H1 (cell line): ENCODE measurements around the gene TMEM131L. TPM values are rescaled to one million over a fixed set of nuclear protein-coding genes. Genes with fewer than 3 reads are reported as not detected.

Source experiments
- CTCF ChIA-PET: fragments of 300-600 bp; sonication (Branson Sonifier 250); formaldehyde crosslinking; loops from one replicate; lab custom pipeline; 2021; ENCODE audit not compliant: partially characterized antibody; lab: Charles Lee
- POLR2A ChIA-PET: fragments of 300-600 bp; sonication (Branson Sonifier 250); formaldehyde crosslinking; loops from one replicate; lab custom pipeline; 2021; ENCODE audit warnings: inconsistent platforms; ENCODE audit not compliant: partially characterized antibody; lab: Charles Lee
- DNase-seq, 2 experiments: peaks; one replicate each; pipeline versions ENCODE4 v3.0.0 to v3.0.0-alpha.2; 2010 to 2022; ENCODE audit warnings: low spot score in 2 of 2, low read depth in 1 of 2, mixed read lengths in 1 of 2
- FAIRE-seq: peaks from 2 replicates; lab custom pipeline; 2011; peaks lifted over from hg19 to GRCh38; lab: Jason Lieb, UNC
- H2AFZ ChIP-seq: 2 replicates; pipeline ENCODE4 v1.8.1; 2012; ENCODE audit warnings: low read length, inconsistent platforms
- H2AK5ac ChIP-seq: 2 replicates; pipeline ENCODE4 v1.6.1; 2013; ENCODE audit warnings: low read depth, low read length
- H2BK120ac ChIP-seq: replicated peaks from 2 replicates; pipeline ENCODE3; 2013; ENCODE audit warnings: low read depth, low read length, inconsistent platforms
- H2BK12ac ChIP-seq: 2 replicates; pipeline ENCODE4 v1.6.1; 2013; ENCODE audit warnings: low read depth, low read length
- H2BK15ac ChIP-seq: 2 replicates; pipeline ENCODE4 v1.6.1; 2013; ENCODE audit warnings: low read length
- H2BK20ac ChIP-seq: 2 replicates; pipeline ENCODE4 v1.6.1; 2013; ENCODE audit warnings: low read length
- H2BK5ac ChIP-seq: 2 replicates; pipeline ENCODE4 v1.6.1; 2013; ENCODE audit warnings: low read depth, low read length
- H3K14ac ChIP-seq: 2 replicates; pipeline ENCODE4 v1.6.1; 2013; ENCODE audit warnings: inconsistent platforms; ENCODE audit not compliant: insufficient read length
- H3K18ac ChIP-seq: 2 replicates; pipeline ENCODE4 v1.6.1; 2013; ENCODE audit warnings: low read length; ENCODE audit errors: extremely low read depth
- H3K23ac ChIP-seq: 2 replicates; pipeline ENCODE4 v1.6.1; 2013; ENCODE audit warnings: inconsistent platforms; ENCODE audit not compliant: insufficient read length
- H3K23me2 ChIP-seq: 2 replicates; pipeline ENCODE4 v1.6.1; 2013; ENCODE audit warnings: low read depth, low read length
- H3K27ac ChIP-seq: 2 replicates; pipeline ENCODE4 v1.6.1; 2011; ENCODE audit warnings: low read depth, low read length, inconsistent platforms
- H3K27me3 ChIP-seq, 4 experiments: replicated peaks in 1 of 4; 1 replicate in 1 of 4; 2 replicates in 3 of 4; pipeline versions ENCODE4 v1.6.1 to v1.8.1; 2011 to 2013; ENCODE audit warnings: low read length in 3 of 4, mild to moderate bottlenecking in 3 of 4, inconsistent platforms in 2 of 4, mixed read lengths in 2 of 4, moderate library complexity in 1 of 4; ENCODE audit not compliant: control insufficient read depth in 3 of 4, insufficient read depth in 3 of 4; ENCODE audit errors: extremely low read depth in 1 of 4
- H3K36me3 ChIP-seq, 4 experiments: 2 replicates each; pipeline versions ENCODE4 v1.6.1 to v1.8.1; 2011 to 2013; ENCODE audit warnings: mild to moderate bottlenecking in 4 of 4, low read length in 3 of 4, moderate library complexity in 2 of 4, control low read depth in 1 of 4, inconsistent platforms in 1 of 4; ENCODE audit not compliant: insufficient read depth in 4 of 4, control insufficient read depth in 2 of 4
- H3K4ac ChIP-seq: replicated peaks from 2 replicates; pipeline ENCODE3; 2013; ENCODE audit warnings: low read length, low read depth, mixed read lengths, inconsistent platforms; ENCODE audit not compliant: insufficient read length
- H3K4me1 ChIP-seq, 4 experiments: replicated peaks in 1 of 4; 1 replicate in 1 of 4; 2 replicates in 3 of 4; pipeline versions ENCODE4 v1.6.1 to v1.8.1; 2011 to 2013; ENCODE audit warnings: low read length in 3 of 4, inconsistent platforms in 2 of 4, mixed read lengths in 1 of 4; ENCODE audit not compliant: insufficient read depth in 4 of 4, control insufficient read depth in 3 of 4
- H3K4me2 ChIP-seq, 2 experiments: 2 replicates each; pipeline versions ENCODE4 v1.6.1 to v1.8.1; 2011 to 2013; ENCODE audit warnings: low read depth in 2 of 2, low read length in 2 of 2, control low read depth in 1 of 2, inconsistent platforms in 1 of 2, mild to moderate bottlenecking in 1 of 2; ENCODE audit not compliant: insufficient read depth in 1 of 2
- H3K4me3 ChIP-seq, 4 experiments: fragments of 200-600, 300-600 bp in 1 of 4; sonication (generic), shearing (Covaris generic), sonication (Bioruptor Twin) in 1 of 4; 2 replicates each; pipeline versions ENCODE4 v1.5.1 to v1.8.1; 2011 to 2016; ENCODE audit warnings: low read length in 4 of 4, low read depth in 3 of 4, control low read depth in 2 of 4, inconsistent platforms in 2 of 4, mild to moderate bottlenecking in 2 of 4, mixed read lengths in 1 of 4, moderate library complexity in 1 of 4; ENCODE audit not compliant: insufficient read depth in 2 of 4; ENCODE audit errors: extremely low read depth in 1 of 4
- H3K56ac ChIP-seq: replicated peaks from 2 replicates; pipeline ENCODE3; 2013; ENCODE audit warnings: low read depth, mild to moderate bottlenecking, mixed read lengths, low read length, inconsistent platforms; ENCODE audit not compliant: insufficient read length
- H3K79me1 ChIP-seq: 2 replicates; pipeline ENCODE4 v1.6.1; 2013; ENCODE audit warnings: low read depth, low read length, control low read depth
- H3K79me2 ChIP-seq, 2 experiments: 2 replicates each; pipeline versions ENCODE4 v1.6.1 to v1.8.1; 2012 to 2013; ENCODE audit warnings: low read length in 2 of 2, mild to moderate bottlenecking in 2 of 2, inconsistent platforms in 1 of 2; ENCODE audit not compliant: insufficient read depth in 2 of 2, control insufficient read depth in 1 of 2
- H3K9ac ChIP-seq, 4 experiments: replicated peaks in 1 of 4; 1 replicate in 1 of 4; 2 replicates in 3 of 4; pipeline versions ENCODE4 v1.6.1 to v1.8.1; 2011 to 2013; ENCODE audit warnings: low read depth in 3 of 4, low read length in 3 of 4, control low read depth in 2 of 4, mild to moderate bottlenecking in 2 of 4, moderate library complexity in 2 of 4, inconsistent platforms in 1 of 4; ENCODE audit errors: extremely low read depth in 1 of 4
- H3K9me3 ChIP-seq, 2 experiments: 2 replicates each; pipeline versions ENCODE4 v1.6.1 to v1.8.1; 2012 to 2013; ENCODE audit warnings: mild to moderate bottlenecking in 2 of 2, moderate library complexity in 2 of 2, control low read depth in 1 of 2, inconsistent platforms in 1 of 2, low read depth in 1 of 2, low read length in 1 of 2, mixed read lengths in 1 of 2; ENCODE audit not compliant: insufficient read depth in 2 of 2
- H4K20me1 ChIP-seq, 2 experiments: replicated peaks in 1 of 2; 2 replicates each; pipeline versions ENCODE3 to v1.8.1; 2011 to 2013; ENCODE audit warnings: inconsistent platforms in 2 of 2, low read length in 2 of 2, mild to moderate bottlenecking in 1 of 2; ENCODE audit not compliant: insufficient read depth in 2 of 2, control insufficient read depth in 1 of 2
- H4K5ac ChIP-seq: 2 replicates; pipeline ENCODE4 v1.6.1; 2013; ENCODE audit warnings: low read length, low read depth, mixed read lengths, inconsistent platforms; ENCODE audit not compliant: insufficient read length
- H4K8ac ChIP-seq: 2 replicates; pipeline ENCODE4 v1.8.0; 2013; ENCODE audit warnings: mild to moderate bottlenecking, moderate library complexity, low read length, inconsistent platforms; ENCODE audit not compliant: insufficient read depth; ENCODE audit errors: extremely low read depth
- H4K91ac ChIP-seq: replicated peaks from 2 replicates; pipeline ENCODE3; 2013; ENCODE audit warnings: low read length, mixed read lengths, inconsistent platforms; ENCODE audit not compliant: insufficient read length
- HDAC2 ChIP-seq, 2 experiments: fragments of 300-600 bp in 1 of 2; sonication (generic) in 1 of 2; IDR thresholded peaks; 2 replicates each; pipeline ENCODE4 v1.6.1; 2011 to 2012; ENCODE audit warnings: low read depth in 2 of 2, low read length in 2 of 2, mild to moderate bottlenecking in 2 of 2, moderate library complexity in 2 of 2, borderline replicate concordance in 1 of 2, inconsistent platforms in 1 of 2
- JUN ChIP-seq: IDR thresholded peaks from 2 replicates; pipeline ENCODE4 v1.6.1; 2011; ENCODE audit warnings: low read depth, mild to moderate bottlenecking, improper control_type of control experiment, low read length
- KDM1A ChIP-seq: fragments of 200-600, 300-600 bp; sonication (generic); IDR thresholded peaks from 2 replicates; pipeline ENCODE4 v1.7.1; 2016; ENCODE audit warnings: mild to moderate bottlenecking, low read length, borderline replicate concordance
- KDM4A ChIP-seq: IDR thresholded peaks from one replicate; pipeline ENCODE4 v1.7.1; 2012; ENCODE audit warnings: low read depth, mild to moderate bottlenecking, moderate library complexity, low read length, inconsistent platforms; ENCODE audit not compliant: severe bottlenecking
- RXRA ChIP-seq: IDR thresholded peaks from 2 replicates; pipeline ENCODE4 v1.6.1; 2011; ENCODE audit warnings: low read depth, mild to moderate bottlenecking, low read length, moderate library complexity; ENCODE audit not compliant: insufficient read depth
- SIX5 ChIP-seq: IDR thresholded peaks from 2 replicates; pipeline ENCODE4 v1.6.1; 2011; ENCODE audit warnings: mild to moderate bottlenecking, low read depth, low read length
- SP2 ChIP-seq: IDR thresholded peaks from 2 replicates; pipeline ENCODE4 v1.6.1; 2012; ENCODE audit warnings: mild to moderate bottlenecking, low read length, inconsistent platforms
- SP4 ChIP-seq: IDR thresholded peaks from 2 replicates; pipeline ENCODE4 v1.6.1; 2012; ENCODE audit warnings: low read length, inconsistent platforms
- WGBS, 2 experiments: shearing (Covaris generic) in 1 of 2; methylation state at CpG; one replicate each; pipeline versions ENCODE4 v1.1.6 to v1.1.7; 2013 to 2015; ENCODE audit warnings: low lambda C conversion rate in 2 of 2, mixed read lengths in 2 of 2, inconsistent platforms in 1 of 2, low coverage in 1 of 2, missing lambda C conversion rate in 1 of 2; ENCODE audit not compliant: insufficient replicate concordance in 2 of 2, insufficient coverage in 1 of 2, insufficient read length in 1 of 2; ENCODE audit errors: extremely low coverage in 1 of 2, missing lambda C conversion rate in 1 of 2; 5-methylcytosine and 5-hydroxymethylcytosine counted together
- polyA plus RNA-seq, 7 experiments: library from polyadenylated mRNA; depleted of rRNA in 3 of 7; stranded (reverse) in 5 of 7; unstranded in 2 of 7; fragments of >200 nt in 5 of 7; fragments of 200-250 nt in 2 of 7; gene quantifications; 1 replicate in 5 of 7; 2 replicates in 1 of 7; 4 replicates in 1 of 7; pipeline versions ENCODE4 v1.2.1 to v1.2.3, GENCODE V29; 2011 to 2013; ENCODE audit warnings: missing spikeins in 2 of 7, mixed read lengths in 2 of 7
- total RNA-seq: library from RNA; stranded (reverse); fragmentation: NEBNext Ultra II Directional; extraction: Animal tissue kit (Norgen Biotek cat#: 25700); gene quantifications from 2 replicates; pipeline ENCODE4 v1.2.1, GENCODE V29; 2021
- TF ChIP-seq, protein P1 (sequence below): IDR thresholded peaks from 2 replicates; pipeline ENCODE4 v1.6.1; 2011; ENCODE audit warnings: low read length, improper control_type of control experiment

Gene TMEM131L
- total and polyA plus RNA-seq, 2 of the 8 experiments (the other 6 are each of a cell fraction or from before 2014, with no cell fraction given): 14.3 to 26.1 TPM

DNA sequence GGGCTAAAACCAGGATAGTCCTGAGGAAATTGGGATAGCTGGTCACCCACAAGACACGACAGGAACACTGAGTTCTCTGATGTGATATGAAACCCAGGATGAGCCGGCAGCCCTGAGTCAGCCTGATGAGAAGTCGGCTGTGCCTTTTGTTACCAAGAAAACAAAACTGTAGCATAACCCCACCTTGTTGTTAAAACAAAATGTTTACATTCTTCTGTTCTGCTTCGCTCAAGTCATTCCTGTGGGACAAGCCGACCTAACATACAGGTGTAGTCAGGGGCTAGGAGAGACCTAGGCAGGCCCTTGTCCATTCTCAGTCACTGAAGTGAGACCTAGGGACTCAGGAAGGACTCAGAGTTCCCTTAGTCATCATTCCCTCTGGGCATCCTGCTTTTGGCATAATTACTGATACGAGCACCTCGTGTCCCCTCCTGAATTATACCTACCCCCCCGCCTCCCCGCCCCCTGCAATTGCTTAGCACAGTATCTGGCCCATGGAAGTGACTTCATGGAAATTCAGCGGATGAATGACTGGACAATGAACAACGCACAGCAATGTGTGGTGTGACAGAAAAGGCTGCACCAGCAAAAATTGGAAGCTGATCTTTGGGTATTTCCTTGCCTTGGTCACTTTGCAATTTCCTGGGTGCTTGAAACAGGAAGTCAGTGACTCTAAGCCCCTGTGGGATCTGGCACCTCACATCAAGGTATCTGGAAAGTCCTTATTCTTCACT is 186.1 kb downstream of the TMEM131L start:
- POLR2A ChIA-PET: no interaction called here
- TF ChIP-seq, protein P1, sequence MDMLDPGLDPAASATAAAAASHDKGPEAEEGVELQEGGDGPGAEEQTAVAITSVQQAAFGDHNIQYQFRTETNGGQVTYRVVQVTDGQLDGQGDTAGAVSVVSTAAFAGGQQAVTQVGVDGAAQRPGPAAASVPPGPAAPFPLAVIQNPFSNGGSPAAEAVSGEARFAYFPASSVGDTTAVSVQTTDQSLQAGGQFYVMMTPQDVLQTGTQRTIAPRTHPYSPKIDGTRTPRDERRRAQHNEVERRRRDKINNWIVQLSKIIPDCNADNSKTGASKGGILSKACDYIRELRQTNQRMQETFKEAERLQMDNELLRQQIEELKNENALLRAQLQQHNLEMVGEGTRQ: no peak
- no peak for TF ChIP-seq SP2
- TF ChIP-seq RXRA: no peak
- TF ChIP-seq HDAC2 (IDR thresholded peaks at IDR 0.05; ENCODE audit: borderline replicate concordance in 1 of 2, low read depth in 2 of 2, low read length in 2 of 2): no peak
- no peak for TF ChIP-seq KDM4A
- no peak for TF ChIP-seq KDM1A
- TF ChIP-seq SP4: no peak
- no peak for TF ChIP-seq JUN
- TF ChIP-seq SIX5: no peak

More for the DNA sequence above, 186.1 kb downstream of the TMEM131L start:
- Histone ChIP-seq H2BK5ac (no peak overlapping the region), H2BK15ac (no peak overlapping the region), H4K91ac (no peak overlapping the region), H3K79me2 (no peaks in the 10 kb centered on the region), H3K4ac (no peak overlapping the region), H3K23me2 (no peaks in the 10 kb centered on the region), H4K5ac (no peak overlapping the region), H3K9me3 (no peaks in the 10 kb centered on the region), H3K9ac (no peak overlapping the region), H3K4me1 (peaks cover 0 to 10% (median 1%) of the 10 kb centered on the region in 4 experiments; a peak in 2 of 7 replicates), H3K79me1 (no peaks in the 10 kb centered on the region), H3K23ac (no peak overlapping the region), H2BK12ac (no peak overlapping the region), H3K4me3 (no peak overlapping the region), H2BK120ac (no peak overlapping the region), H3K14ac (no peak overlapping the region), H3K18ac (0 out of 2 replicates have a peak overlapping the region, but pooled peaks have one; percentile 38), H4K20me1 (no peaks in the 10 kb centered on the region), H2AFZ (no peak overlapping the region; the same call in 1 of the 2 replicates), H3K56ac (no peak overlapping the region), H3K36me3 (no peaks in the 10 kb centered on the region), H3K4me2 (no peak overlapping the region), H3K27me3 (no peaks in the 10 kb centered on the region), H2BK20ac (no peak overlapping the region), H3K27ac (no peak overlapping the region), H4K8ac (no peak overlapping the region), H2AK5ac (no peak overlapping the region)
- no peak for DNase-seq
- CTCF ChIA-PET: interaction anchor here (1.1 to 9.6 kb wide), 8 partner anchors 8 to 306 kb away, joined by 3 to 142 read pairs (median 8); no protein-coding TSS in a partner anchor
- no peak for FAIRE-seq
- WGBS, 2 experiments: 78% methylated on average over 11 of the region's 11 CpGs; no CpG with 5 or more reads in 1 of the 2 experiments
